Panc1 (cell line): Measurements from ENCODE around the gene NCK2.

Experiments
- CTCF ChIP-seq: fragments of 450-650 bp; IDR thresholded peaks from 2 replicates; pipeline ENCODE4 v1.5.1; 2017; ENCODE audit warnings: mild to moderate bottlenecking
- SIN3A ChIP-seq: IDR thresholded peaks from 2 replicates; pipeline ENCODE4 v1.6.1; 2012; ENCODE audit warnings: low read depth, mild to moderate bottlenecking, low read length, moderate library complexity, borderline replicate concordance; ENCODE audit not compliant: insufficient read depth

- TF ChIP-seq CTCF (no peak), SIN3A (no peak)
These were observed 121.8 kb downstream of the NCK2 start for GRCh38 chr2:105866216-105867185.
